A673 (cell line): ENCODE results near the gene PTPN21. TPM values are rescaled to one million over a fixed set of nuclear protein-coding genes. Genes with fewer than 3 reads are reported as not detected.

Experiments used
- BruUV-seq: library from RNA; stranded (reverse); fragments of 400-500 nt; replicated peaks from 2 replicates; lab custom pipeline; 2021; lab: Mats Ljungman, UMichigan
- CTCF ChIA-PET: fragments of 300-600 bp; sonication (Branson Sonifier 250); formaldehyde crosslinking; loops from one replicate; lab custom pipeline; 2022; ENCODE audit warnings: antibody characterized with exemption; lab: Charles Lee
- POLR2A ChIA-PET: fragments of 300-600 bp; sonication (Branson Sonifier 250); formaldehyde crosslinking; loops from one replicate; lab custom pipeline; 2022; ENCODE audit warnings: antibody characterized with exemption; ENCODE audit not compliant: low non-redundant PET; lab: Charles Lee
- DNase-seq: peaks from one replicate; pipeline ENCODE4 v3.0.0-alpha.2; 2015; ENCODE audit warnings: low spot score
- H3K27ac ChIP-seq: fragments of 200-600 bp; sonication (generic); 2 replicates; pipeline ENCODE4 v1.5.1; 2016; ENCODE audit warnings: mixed run types, low read depth, mild to moderate bottlenecking, mixed read lengths, antibody characterized with exemption, low read length; ENCODE audit not compliant: poor library complexity, severe bottlenecking
- H3K27me3 ChIP-seq: fragments of 200-600 bp; sonication (generic); replicated peaks from 2 replicates; pipeline ENCODE4 v1.6.1; 2017; ENCODE audit warnings: mixed run types, low read depth, mild to moderate bottlenecking, mixed read lengths, antibody characterized with exemption, low read length; ENCODE audit not compliant: insufficient read depth, poor library complexity
- H3K36me3 ChIP-seq: fragments of 200-600 bp; sonication (generic); 2 replicates; pipeline ENCODE4 v1.6.1; 2016; ENCODE audit warnings: mixed run types, mild to moderate bottlenecking, mixed read lengths, antibody characterized with exemption, low read length; ENCODE audit not compliant: insufficient read depth, poor library complexity, severe bottlenecking
- H3K4me1 ChIP-seq: fragments of 200-600 bp; sonication (generic); 2 replicates; pipeline ENCODE4 v1.6.1; 2017; ENCODE audit warnings: mixed run types, mild to moderate bottlenecking, mixed read lengths, antibody characterized with exemption, low read length; ENCODE audit not compliant: insufficient read depth, poor library complexity, severe bottlenecking
- H3K4me3 ChIP-seq: fragments of 200-600 bp; sonication (generic); 2 replicates; pipeline ENCODE4 v1.5.1; 2016; ENCODE audit warnings: low read depth, mixed run types, mild to moderate bottlenecking, mixed read lengths, low read length; ENCODE audit not compliant: poor library complexity, severe bottlenecking
- H3K9me3 ChIP-seq: fragments of 200-600 bp; sonication (generic); 2 replicates; pipeline ENCODE4 v1.6.1; 2016; ENCODE audit warnings: mixed run types, low read depth, mild to moderate bottlenecking, mixed read lengths, antibody characterized with exemption, low read length; ENCODE audit not compliant: poor library complexity, severe bottlenecking
- EZH2 ChIP-seq: fragments of 200-600 bp; sonication (generic); IDR thresholded peaks from 2 replicates; pipeline ENCODE4 v1.6.1; 2017; ENCODE audit warnings: borderline replicate concordance, low read depth, mild to moderate bottlenecking, mixed read lengths, antibody characterized with exemption, low read length; ENCODE audit not compliant: poor library complexity, severe bottlenecking
- intact Hi-C: fragments of 100-400 bp; cut with micrococcal nuclease; formaldehyde crosslinking; loops from one replicate; pipeline ENCODE4 v1.10.0; 2022; ENCODE audit not compliant: unreplicated experiment
- total RNA-seq: library from RNA; stranded (reverse); gene quantifications from 2 replicates; pipeline ENCODE4 v1.2.3, GENCODE V29; 2021
- TF ChIP-seq, protein P1 (sequence below): fragments of 300-800, 200-600 bp; sonication (generic); conservative IDR thresholded peaks from 2 replicates; pipeline ENCODE4 v1.5.1; 2017; ENCODE audit warnings: low read depth, mild to moderate bottlenecking, antibody characterized with exemption, low read length, moderate library complexity, mixed read lengths

Gene PTPN21
- total RNA-seq, 1 experiment from 2014 or later, result 6.1 TPM

DNA sequence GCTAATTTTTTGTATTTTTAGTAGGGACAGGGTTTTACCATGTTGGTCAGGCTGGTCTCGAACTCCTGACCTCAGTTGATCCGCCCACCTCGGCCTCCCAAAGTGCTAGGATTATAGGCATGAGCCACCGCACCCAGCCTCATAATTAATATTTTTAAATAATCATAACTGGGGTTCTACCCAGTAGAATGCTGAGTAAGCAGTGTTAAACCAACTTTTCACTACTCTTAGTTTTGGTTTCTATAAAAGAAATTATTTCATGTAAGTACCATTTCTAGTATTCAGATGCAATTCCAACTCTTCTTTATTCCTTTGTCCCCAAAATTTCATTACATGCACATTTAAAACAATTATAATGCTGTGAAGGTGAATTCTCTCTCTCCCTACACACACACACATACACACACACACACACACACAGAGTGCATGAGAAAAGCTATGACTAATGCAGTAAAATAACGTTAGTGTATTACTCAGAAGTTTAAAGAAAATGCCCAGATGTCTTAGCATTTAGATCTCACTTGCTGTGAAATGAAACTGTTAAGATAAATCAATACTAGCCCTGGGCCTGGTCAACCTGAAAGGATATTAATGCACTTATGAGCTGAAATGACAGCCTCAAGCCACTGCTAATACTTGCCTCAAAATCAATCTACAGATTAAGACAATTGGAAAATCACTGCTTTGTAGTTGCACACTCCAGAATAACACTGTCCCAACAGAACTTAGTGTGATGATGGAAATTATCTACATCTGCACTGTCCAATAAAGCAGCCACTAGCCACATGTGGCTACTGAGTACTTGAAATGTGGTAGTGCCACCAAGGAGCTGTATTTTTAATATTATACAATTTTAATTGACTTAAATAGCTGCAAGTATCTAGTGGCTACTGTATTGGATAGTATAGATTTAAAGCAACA lies 36.0 kb downstream of the PTPN21 start:
- no peaks in the 10 kb centered on the region for H3K9me3 ChIP-seq
- no peaks in the 10 kb centered on the region for H3K27me3 ChIP-seq
- no TSS peak for BruUV-seq
- no peak for TF ChIP-seq EZH2
- TF ChIP-seq, protein P1, sequence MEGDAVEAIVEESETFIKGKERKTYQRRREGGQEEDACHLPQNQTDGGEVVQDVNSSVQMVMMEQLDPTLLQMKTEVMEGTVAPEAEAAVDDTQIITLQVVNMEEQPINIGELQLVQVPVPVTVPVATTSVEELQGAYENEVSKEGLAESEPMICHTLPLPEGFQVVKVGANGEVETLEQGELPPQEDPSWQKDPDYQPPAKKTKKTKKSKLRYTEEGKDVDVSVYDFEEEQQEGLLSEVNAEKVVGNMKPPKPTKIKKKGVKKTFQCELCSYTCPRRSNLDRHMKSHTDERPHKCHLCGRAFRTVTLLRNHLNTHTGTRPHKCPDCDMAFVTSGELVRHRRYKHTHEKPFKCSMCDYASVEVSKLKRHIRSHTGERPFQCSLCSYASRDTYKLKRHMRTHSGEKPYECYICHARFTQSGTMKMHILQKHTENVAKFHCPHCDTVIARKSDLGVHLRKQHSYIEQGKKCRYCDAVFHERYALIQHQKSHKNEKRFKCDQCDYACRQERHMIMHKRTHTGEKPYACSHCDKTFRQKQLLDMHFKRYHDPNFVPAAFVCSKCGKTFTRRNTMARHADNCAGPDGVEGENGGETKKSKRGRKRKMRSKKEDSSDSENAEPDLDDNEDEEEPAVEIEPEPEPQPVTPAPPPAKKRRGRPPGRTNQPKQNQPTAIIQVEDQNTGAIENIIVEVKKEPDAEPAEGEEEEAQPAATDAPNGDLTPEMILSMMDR, result no peak
- H3K27ac ChIP-seq, result no peak overlapping the region
- no peaks in the 10 kb centered on the region for H3K4me1 ChIP-seq
- ChIA-PET CTCF (no interaction called here), POLR2A (no interaction called here)
- intact Hi-C loops, result no loop called here
- no peak overlapping the region for H3K4me3 ChIP-seq
- DNase-seq, result peak; percentile 1
- H3K36me3 ChIP-seq, result no peaks in the 10 kb centered on the region

DNA sequence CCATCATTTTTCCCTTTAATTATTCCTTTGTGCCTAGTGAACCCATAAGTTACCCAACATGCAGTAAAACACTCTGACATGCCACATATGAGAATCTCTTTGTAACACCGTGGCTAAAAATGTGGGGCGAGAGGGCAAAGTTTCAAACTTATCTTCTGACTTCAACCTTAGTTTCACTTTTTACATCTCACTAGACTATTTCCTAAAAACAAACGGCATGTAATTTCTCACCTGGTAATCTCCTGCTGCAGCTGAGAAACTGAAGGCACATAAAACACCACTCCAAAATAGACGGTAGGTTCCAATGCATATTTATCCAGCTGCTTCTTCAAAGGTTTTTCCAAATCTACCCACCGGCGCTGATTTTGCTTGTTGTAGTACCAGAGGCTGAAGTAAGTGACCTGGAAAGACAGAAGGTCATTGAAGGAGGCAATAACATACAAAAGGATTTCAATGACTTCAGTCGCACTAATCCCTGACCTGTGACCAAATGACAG lies 37.9 kb downstream of the PTPN21 start:
- DNase-seq, result no peak
- intact Hi-C loops, result no loop called here
- TF ChIP-seq, protein P1, result no peak
- TF ChIP-seq EZH2, result no peak
- H3K27ac ChIP-seq, result no peak overlapping the region
- no peaks in the 10 kb centered on the region for H3K27me3 ChIP-seq
- no peaks in the 10 kb centered on the region for H3K9me3 ChIP-seq
- H3K4me3 ChIP-seq, result no peak overlapping the region
- H3K36me3 ChIP-seq, result no peaks in the 10 kb centered on the region
- CTCF ChIA-PET, result no interaction called here
- no peaks in the 10 kb centered on the region for H3K4me1 ChIP-seq
- POLR2A ChIA-PET, result no interaction called here
- BruUV-seq, result no TSS peak

DNA sequence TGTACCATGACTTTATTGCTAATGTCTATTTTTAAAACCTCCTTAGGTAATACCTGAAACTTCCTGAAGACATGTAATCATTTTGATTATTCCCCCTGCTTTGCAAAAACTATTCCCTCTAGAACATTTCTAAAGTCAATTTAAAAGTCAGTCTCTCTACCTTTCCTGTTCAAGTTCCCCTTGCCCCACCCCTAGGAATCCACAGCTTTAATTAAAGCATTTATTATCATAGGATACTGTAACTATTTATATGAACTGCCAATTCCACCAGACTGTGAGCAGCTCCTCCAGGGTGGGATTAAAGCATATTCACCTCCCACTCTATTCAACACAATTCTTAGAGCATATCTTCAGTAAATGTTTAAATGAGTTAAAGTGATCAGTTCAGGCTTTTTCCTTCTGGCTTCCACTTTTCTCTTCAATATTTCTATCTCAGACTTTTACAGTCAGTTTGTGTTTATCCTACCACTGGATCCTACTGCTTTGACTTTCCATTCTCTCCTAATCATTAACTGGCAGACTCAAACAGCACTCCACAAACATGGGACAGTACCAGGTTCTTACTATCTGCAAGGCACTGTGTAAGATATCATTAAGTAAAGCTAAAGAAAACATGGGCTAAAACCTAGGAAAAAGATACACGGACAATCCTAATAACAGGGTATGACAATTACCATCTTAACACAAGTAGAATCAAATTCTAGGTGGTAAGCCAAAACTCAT lies 39.1 kb downstream of the PTPN21 start:
- BruUV-seq, result no TSS peak
- ChIA-PET CTCF (no interaction called here), POLR2A (no interaction called here)

More for the DNA sequence above, 39.1 kb downstream of the PTPN21 start:
- DNase-seq, result no peak
- Histone ChIP-seq H3K27ac (no peak overlapping the region), H3K9me3 (no peaks in the 10 kb centered on the region), H3K27me3 (no peaks in the 10 kb centered on the region), H3K36me3 (no peaks in the 10 kb centered on the region), H3K4me3 (no peak overlapping the region), H3K4me1 (no peaks in the 10 kb centered on the region)
- intact Hi-C loops, result no loop called here
- TF ChIP-seq, protein P1, result no peak
- no peak for TF ChIP-seq EZH2
